Measurements from ENCODE around the gene INSIG1.
A peak's percentile ranks its signal among the peaks of the same experiment; 100 is the strongest.

Gene INSIG1

GRCh38 chr7:155352753-155353115 is 55.1 kb downstream of the INSIG1 start:
- no peak for DNase-seq

DNA sequence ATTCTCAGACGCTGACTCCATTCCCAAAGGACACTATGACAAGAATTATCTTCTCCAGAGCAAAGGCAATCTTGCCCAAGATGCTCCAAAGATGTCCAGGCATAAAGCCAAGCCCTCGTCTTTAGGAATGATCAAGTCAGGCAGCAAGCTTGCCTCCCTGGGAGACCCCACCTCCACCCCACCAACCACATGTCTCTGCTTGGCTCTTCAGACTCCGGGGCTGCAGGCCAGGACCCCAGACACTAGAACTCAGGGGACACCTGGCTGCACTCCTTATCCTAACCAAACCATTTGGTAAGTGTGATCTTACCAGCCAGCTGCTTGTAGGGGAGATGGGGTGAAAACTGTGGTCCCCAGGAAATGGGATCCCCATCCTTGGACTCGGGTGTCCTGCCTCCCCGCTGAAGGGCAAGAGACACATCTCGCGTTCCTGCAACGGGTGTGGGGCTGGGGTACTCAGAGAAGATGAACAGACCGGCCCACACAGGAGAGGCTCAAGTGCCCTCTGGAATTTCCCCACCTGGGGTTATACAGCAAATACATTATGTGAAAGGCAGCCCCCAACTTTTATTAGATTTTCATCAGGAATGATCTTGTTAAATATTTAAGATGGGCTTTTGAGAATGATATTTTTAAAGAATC is 55.7 kb downstream of the INSIG1 start:
- DNase-seq = no peak

- no peak for DNase-seq
These were observed 56.8 kb downstream of the INSIG1 start for GRCh38 chr7:155354371-155355048.

DNA sequence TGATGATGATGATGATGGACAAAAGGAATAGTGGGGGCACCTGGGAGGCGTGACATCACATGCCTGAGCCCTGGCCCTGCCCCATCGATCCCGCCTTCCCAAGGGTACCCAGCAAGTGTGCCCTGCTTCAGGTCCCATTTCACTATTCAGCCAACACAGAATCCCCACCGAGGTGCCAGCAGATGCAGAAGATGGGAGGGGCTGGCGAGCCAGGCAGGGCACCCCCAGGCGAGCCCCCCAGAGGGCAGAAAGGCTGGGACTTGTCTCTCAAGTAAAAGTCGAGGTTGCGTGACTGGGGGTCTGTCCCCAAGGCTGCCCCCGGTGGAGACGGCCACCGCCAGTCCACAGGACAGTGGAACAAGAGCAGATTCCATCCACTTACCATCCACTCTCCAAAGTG is 57.5 kb downstream of the INSIG1 start:
- no peak for DNase-seq

GRCh38 chr7:155355745-155356144 is 58.1 kb downstream of the INSIG1 start:
- no peak for DNase-seq

GRCh38 chr7:155356323-155357105 is 58.8 kb downstream of the INSIG1 start:
- DNase-seq = peak; percentile 54

DNA sequence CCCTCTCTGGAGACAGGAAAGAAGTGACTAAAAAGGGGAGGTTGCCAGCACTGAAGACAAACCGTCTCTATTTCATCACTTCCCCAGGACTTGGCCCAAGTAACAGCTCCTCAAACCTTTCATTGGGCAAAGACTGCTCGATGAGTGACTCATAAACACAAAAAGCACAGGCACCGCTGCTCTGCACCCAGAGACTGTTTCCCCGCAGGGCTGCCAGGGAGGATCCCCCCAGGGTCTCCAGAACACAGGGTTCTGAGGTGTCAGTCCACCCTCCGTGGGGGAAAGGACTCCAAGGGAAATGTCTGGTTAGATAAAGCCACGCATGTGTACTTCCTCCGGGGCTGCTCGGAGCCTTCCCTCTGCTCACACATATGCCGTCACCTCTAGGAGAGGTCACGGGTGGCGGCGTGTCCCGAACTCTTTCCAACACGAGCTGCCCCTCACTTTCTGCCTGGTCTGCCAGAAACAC is 59.9 kb downstream of the INSIG1 start:
- no peak for DNase-seq

- DNase-seq = no peak
These were observed 60.6 kb downstream of the INSIG1 start for GRCh38 chr7:155358066-155358947.

GRCh38 chr7:155358948-155359712 is 61.5 kb downstream of the INSIG1 start:
- DNase-seq = no peak

Data from RPMI8226 (cell line).